SH-SY5Y (cell line): ENCODE data around the gene PDE1A.

ENCODE experiments used
- GATA2 ChIP-seq: IDR thresholded peaks from 2 replicates; pipeline ENCODE4 v1.6.1; 2011; ENCODE audit warnings: mild to moderate bottlenecking, low read depth, low read length
- GATA3 ChIP-seq: IDR thresholded peaks from 2 replicates; pipeline ENCODE4 v1.6.1; 2011; ENCODE audit warnings: low read depth, mild to moderate bottlenecking, low read length, moderate library complexity

DNA sequence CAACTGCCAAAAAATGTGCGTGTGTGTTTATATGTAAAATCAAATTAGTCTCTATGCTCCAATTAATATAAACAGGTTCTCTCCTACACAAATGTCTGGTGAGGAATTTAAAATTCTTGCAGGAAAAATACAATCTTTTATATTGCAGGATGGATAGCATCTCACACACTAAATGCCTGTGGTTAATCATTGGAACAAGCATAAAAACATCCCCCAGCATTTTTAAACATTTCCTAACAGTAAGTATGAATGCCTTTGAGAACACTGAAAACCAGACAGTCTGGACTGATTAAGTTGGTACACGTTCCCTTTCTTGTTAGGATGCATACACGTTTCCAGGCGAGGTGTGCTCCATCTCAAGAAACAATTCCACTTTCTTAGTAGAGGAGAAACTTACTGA is 29.9 kb upstream of the PDE1A start:
- TF ChIP-seq GATA2 = no peak
- TF ChIP-seq GATA3 = no peak
